GM18499 (cell line): Measurements from ENCODE around the gene COX4I1.
"Not testable (repeated sequence)": the region's sequence is repeated elsewhere in the genome, so short reads cannot be mapped to it uniquely, and the experiment has no call there.

Source experiments
- ATAC-seq: cut with Tn5 transposase; IDR thresholded peaks from one replicate; pipeline ENCODE4 v1.9.1; 2021; ENCODE audit warnings: moderate number of reproducible peaks; ENCODE audit not compliant: insufficient read depth, unreplicated experiment

The COX4I1 gene

GRCh38 chr16:85798283-85798776 lies 1.2 kb upstream of the COX4I1 start:
- no peak for ATAC-seq

GRCh38 chr16:85798901-85799496 lies 496 bp upstream of the COX4I1 start:
- ATAC-seq = no peak

- ATAC-seq = no peak
Observed at GRCh38 chr16:85800321-85800669, 800 bp downstream of the COX4I1 start.

- ATAC-seq = no peak
Observed at GRCh38 chr16:85803570-85803969, 4.1 kb downstream of the COX4I1 start.

GRCh38 chr16:85805442-85806045 lies 6.0 kb downstream of the COX4I1 start:
- ATAC-seq = no peak

GRCh38 chr16:85806539-85806938 lies 7.0 kb downstream of the COX4I1 start:
- ATAC-seq = no peak

GRCh38 chr16:85807340-85807739 lies 7.8 kb downstream of the COX4I1 start:
- not testable (repeated sequence) for ATAC-seq

- not testable (repeated sequence) for ATAC-seq
Observed at GRCh38 chr16:85808104-85808503, 8.6 kb downstream of the COX4I1 start.

- no peak for ATAC-seq
Observed at GRCh38 chr16:85808926-85809325, 9.4 kb downstream of the COX4I1 start.

GRCh38 chr16:85809645-85810044 lies 10.2 kb downstream of the COX4I1 start:
- ATAC-seq = no peak

- no peak for ATAC-seq
Observed at GRCh38 chr16:85810097-85810741, 10.7 kb downstream of the COX4I1 start.

GRCh38 chr16:85810742-85811115 lies 11.2 kb downstream of the COX4I1 start:
- ATAC-seq = no peak

- no peak for ATAC-seq
Observed at GRCh38 chr16:85812031-85812807, 12.7 kb downstream of the COX4I1 start.

GRCh38 chr16:85812811-85813700 lies 13.6 kb downstream of the COX4I1 start:
- ATAC-seq = no peak

- ATAC-seq = no peak
Observed at GRCh38 chr16:85816159-85816558, 16.7 kb downstream of the COX4I1 start.

- ATAC-seq = not testable (repeated sequence)
Observed at GRCh38 chr16:85817195-85817594, 17.7 kb downstream of the COX4I1 start.

- no peak for ATAC-seq
Observed at GRCh38 chr16:85819245-85819644, 19.8 kb downstream of the COX4I1 start.

GRCh38 chr16:85819771-85820170 lies 20.3 kb downstream of the COX4I1 start:
- ATAC-seq = no peak

GRCh38 chr16:85820604-85821372 lies 21.3 kb downstream of the COX4I1 start:
- ATAC-seq = no peak
